Measurements from ENCODE around the gene KRTAP17-1.

GRCh38 chr17:41301916-41302901, 13.3 kb downstream of the KRTAP17-1 start, which contains the start of gene KRTAP29-1:
- TF ChIP-seq POLR2AphosphoS5 (IDR thresholded peaks at IDR 0.05; ENCODE audit: low read depth, low read length) (no peak), SIN3A (IDR thresholded peaks at IDR 0.05; ENCODE audit: borderline replicate concordance, insufficient read depth, low read length) (no peak), TAF1 (IDR thresholded peaks at IDR 0.05; ENCODE audit: borderline replicate concordance, insufficient read depth, low read length) (no peak), FOXP2 (optimal IDR thresholded peaks at IDR 0.05; ENCODE audit: borderline replicate concordance, extremely low read depth, extremely low read length, insufficient read depth) (no peak)
- TF ChIP-seq, protein P1, sequence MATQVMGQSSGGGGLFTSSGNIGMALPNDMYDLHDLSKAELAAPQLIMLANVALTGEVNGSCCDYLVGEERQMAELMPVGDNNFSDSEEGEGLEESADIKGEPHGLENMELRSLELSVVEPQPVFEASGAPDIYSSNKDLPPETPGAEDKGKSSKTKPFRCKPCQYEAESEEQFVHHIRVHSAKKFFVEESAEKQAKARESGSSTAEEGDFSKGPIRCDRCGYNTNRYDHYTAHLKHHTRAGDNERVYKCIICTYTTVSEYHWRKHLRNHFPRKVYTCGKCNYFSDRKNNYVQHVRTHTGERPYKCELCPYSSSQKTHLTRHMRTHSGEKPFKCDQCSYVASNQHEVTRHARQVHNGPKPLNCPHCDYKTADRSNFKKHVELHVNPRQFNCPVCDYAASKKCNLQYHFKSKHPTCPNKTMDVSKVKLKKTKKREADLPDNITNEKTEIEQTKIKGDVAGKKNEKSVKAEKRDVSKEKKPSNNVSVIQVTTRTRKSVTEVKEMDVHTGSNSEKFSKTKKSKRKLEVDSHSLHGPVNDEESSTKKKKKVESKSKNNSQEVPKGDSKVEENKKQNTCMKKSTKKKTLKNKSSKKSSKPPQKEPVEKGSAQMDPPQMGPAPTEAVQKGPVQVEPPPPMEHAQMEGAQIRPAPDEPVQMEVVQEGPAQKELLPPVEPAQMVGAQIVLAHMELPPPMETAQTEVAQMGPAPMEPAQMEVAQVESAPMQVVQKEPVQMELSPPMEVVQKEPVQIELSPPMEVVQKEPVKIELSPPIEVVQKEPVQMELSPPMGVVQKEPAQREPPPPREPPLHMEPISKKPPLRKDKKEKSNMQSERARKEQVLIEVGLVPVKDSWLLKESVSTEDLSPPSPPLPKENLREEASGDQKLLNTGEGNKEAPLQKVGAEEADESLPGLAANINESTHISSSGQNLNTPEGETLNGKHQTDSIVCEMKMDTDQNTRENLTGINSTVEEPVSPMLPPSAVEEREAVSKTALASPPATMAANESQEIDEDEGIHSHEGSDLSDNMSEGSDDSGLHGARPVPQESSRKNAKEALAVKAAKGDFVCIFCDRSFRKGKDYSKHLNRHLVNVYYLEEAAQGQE (IDR thresholded peaks at IDR 0.05; ENCODE audit: insufficient read depth in 1 of 2, low read depth in 2 of 2, low read length in 2 of 2), result no peak
